SU-DHL-6 (cell line): ENCODE results near the gene ACOX2.

Experiments
- EZH2phosphoT487 ChIP-seq: fragments of 200-600 bp; sonication (generic), shearing (Covaris generic); conservative IDR thresholded peaks from 2 replicates; pipeline ENCODE4 v1.6.1; 2018; ENCODE audit warnings: mild to moderate bottlenecking, antibody characterized with exemption, low read length, moderate library complexity, mixed read lengths
- TF ChIP-seq, protein P1 (sequence below): fragments of 200-600 bp; sonication (generic); IDR thresholded peaks from one replicate; pipeline ENCODE4 v1.5.1; 2017; ENCODE audit warnings: antibody characterized with exemption, mild to moderate bottlenecking, low read length, moderate library complexity; ENCODE audit not compliant: insufficient read depth, poor library complexity, severe bottlenecking

GRCh38 chr3:58507356-58508078 is 29.5 kb downstream of the ACOX2 start:
- no peak for TF ChIP-seq EZH2phosphoT487
- TF ChIP-seq, protein P1, sequence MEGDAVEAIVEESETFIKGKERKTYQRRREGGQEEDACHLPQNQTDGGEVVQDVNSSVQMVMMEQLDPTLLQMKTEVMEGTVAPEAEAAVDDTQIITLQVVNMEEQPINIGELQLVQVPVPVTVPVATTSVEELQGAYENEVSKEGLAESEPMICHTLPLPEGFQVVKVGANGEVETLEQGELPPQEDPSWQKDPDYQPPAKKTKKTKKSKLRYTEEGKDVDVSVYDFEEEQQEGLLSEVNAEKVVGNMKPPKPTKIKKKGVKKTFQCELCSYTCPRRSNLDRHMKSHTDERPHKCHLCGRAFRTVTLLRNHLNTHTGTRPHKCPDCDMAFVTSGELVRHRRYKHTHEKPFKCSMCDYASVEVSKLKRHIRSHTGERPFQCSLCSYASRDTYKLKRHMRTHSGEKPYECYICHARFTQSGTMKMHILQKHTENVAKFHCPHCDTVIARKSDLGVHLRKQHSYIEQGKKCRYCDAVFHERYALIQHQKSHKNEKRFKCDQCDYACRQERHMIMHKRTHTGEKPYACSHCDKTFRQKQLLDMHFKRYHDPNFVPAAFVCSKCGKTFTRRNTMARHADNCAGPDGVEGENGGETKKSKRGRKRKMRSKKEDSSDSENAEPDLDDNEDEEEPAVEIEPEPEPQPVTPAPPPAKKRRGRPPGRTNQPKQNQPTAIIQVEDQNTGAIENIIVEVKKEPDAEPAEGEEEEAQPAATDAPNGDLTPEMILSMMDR: no peak
